H9 (cell line): ENCODE measurements around the gene PYROXD2. TPM values are rescaled to one million over a fixed set of nuclear protein-coding genes. Genes with fewer than 3 reads are reported as not detected.

Source experiments
- DNase-seq: peaks from one replicate; pipeline ENCODE4 v3.0.0-alpha.2; 2017
- H2AFZ ChIP-seq: one replicate; pipeline ENCODE4 v1.6.1; 2013; ENCODE audit warnings: mild to moderate bottlenecking, low read length, control low read depth, moderate library complexity
- H2AK5ac ChIP-seq: 2 replicates; pipeline ENCODE4 v1.6.1; 2013; ENCODE audit warnings: low read length, control low read depth, mixed read lengths; ENCODE audit not compliant: insufficient read length
- H2BK120ac ChIP-seq: one replicate; pipeline ENCODE4 v1.6.1; 2013; ENCODE audit warnings: low read depth, mild to moderate bottlenecking, low read length, control low read depth, inconsistent platforms; ENCODE audit not compliant: poor library complexity, severe bottlenecking
- H2BK12ac ChIP-seq: 2 replicates; pipeline ENCODE4 v1.6.1; 2013; ENCODE audit warnings: low read length, control low read depth, mixed read lengths, low read depth; ENCODE audit not compliant: insufficient read length
- H2BK15ac ChIP-seq: 2 replicates; pipeline ENCODE4 v1.6.1; 2013; ENCODE audit warnings: low read depth, low read length, control low read depth
- H2BK20ac ChIP-seq: one replicate; pipeline ENCODE4 v1.6.1; 2013; ENCODE audit warnings: low read depth, mild to moderate bottlenecking, low read length, control low read depth, inconsistent platforms; ENCODE audit not compliant: poor library complexity, severe bottlenecking
- H2BK5ac ChIP-seq: 2 replicates; pipeline ENCODE4 v1.6.1; 2013; ENCODE audit warnings: low read length, control low read depth, mixed read lengths; ENCODE audit not compliant: insufficient read length
- H3K14ac ChIP-seq: 2 replicates; pipeline ENCODE4 v1.6.1; 2013; ENCODE audit warnings: low read length, control low read depth; ENCODE audit not compliant: insufficient read depth
- H3K18ac ChIP-seq: 2 replicates; pipeline ENCODE4 v1.6.1; 2013; ENCODE audit warnings: low read depth, mild to moderate bottlenecking, mixed read lengths, low read length, control low read depth; ENCODE audit not compliant: insufficient read length
- H3K23ac ChIP-seq: 2 replicates; pipeline ENCODE4 v1.6.1; 2013; ENCODE audit warnings: low read length, control low read depth, mixed read lengths, low read depth; ENCODE audit not compliant: insufficient read length
- H3K23me2 ChIP-seq: 2 replicates; pipeline ENCODE4 v1.6.1; 2013; ENCODE audit warnings: low read depth, mild to moderate bottlenecking, mixed read lengths, low read length, control low read depth; ENCODE audit not compliant: insufficient read length, poor library complexity, severe bottlenecking
- H3K27ac ChIP-seq: 2 replicates; pipeline ENCODE4 v1.5.1; 2013; ENCODE audit warnings: low read length, control low read depth, mixed read lengths, low read depth; ENCODE audit not compliant: insufficient read length
- H3K27me3 ChIP-seq: 2 replicates; pipeline ENCODE4 v1.6.1; 2013; ENCODE audit warnings: low read length, control low read depth, inconsistent platforms; ENCODE audit not compliant: insufficient read depth
- H3K4ac ChIP-seq: 2 replicates; pipeline ENCODE4 v1.6.1; 2013; ENCODE audit warnings: low read depth, mild to moderate bottlenecking, control low read depth, inconsistent platforms, low read length, moderate library complexity
- H3K4me1 ChIP-seq: 2 replicates; pipeline ENCODE4 v1.6.1; 2013; ENCODE audit warnings: low read length, control low read depth, inconsistent platforms; ENCODE audit not compliant: insufficient read depth
- H3K4me2 ChIP-seq: 2 replicates; pipeline ENCODE4 v1.6.1; 2013; ENCODE audit warnings: low read length, control low read depth, mixed read lengths; ENCODE audit not compliant: insufficient read length, insufficient read depth
- H3K56ac ChIP-seq: 2 replicates; pipeline ENCODE4 v1.6.1; 2013; ENCODE audit warnings: low read depth, mild to moderate bottlenecking, mixed read lengths, low read length, control low read depth; ENCODE audit not compliant: insufficient read length
- H3K79me1 ChIP-seq: 2 replicates; pipeline ENCODE4 v1.6.1; 2013; ENCODE audit warnings: low read depth, mild to moderate bottlenecking, moderate library complexity, low read length, control low read depth, inconsistent platforms; ENCODE audit not compliant: insufficient read depth, poor library complexity, severe bottlenecking
- H3K79me2 ChIP-seq: 2 replicates; pipeline ENCODE4 v1.6.1; 2013; ENCODE audit warnings: low read length, control low read depth, inconsistent platforms; ENCODE audit not compliant: insufficient read depth
- H3K9ac ChIP-seq: 2 replicates; pipeline ENCODE4 v1.6.1; 2013; ENCODE audit warnings: low read length, control low read depth, mixed read lengths; ENCODE audit not compliant: insufficient read length; ENCODE audit errors: extremely low read depth
- H3K9me3 ChIP-seq: one replicate; pipeline ENCODE4 v1.6.1; 2013; ENCODE audit warnings: low read depth, low read length, inconsistent platforms; ENCODE audit not compliant: control insufficient read depth
- H3T11ph ChIP-seq: one replicate; pipeline ENCODE4 v1.6.1; 2013; ENCODE audit warnings: mild to moderate bottlenecking, low read length, control low read depth, inconsistent platforms
- H4K20me1 ChIP-seq: one replicate; pipeline ENCODE4 v1.6.1; 2013; ENCODE audit not compliant: control insufficient read depth, insufficient read length, insufficient read depth
- H4K5ac ChIP-seq: 2 replicates; pipeline ENCODE4 v1.6.1; 2013; ENCODE audit warnings: low read depth, mild to moderate bottlenecking, mixed read lengths, low read length, control low read depth; ENCODE audit not compliant: insufficient read length
- H4K8ac ChIP-seq: replicated peaks from 2 replicates; pipeline ENCODE4 v1.6.1; 2013; ENCODE audit warnings: low read length, control low read depth, mixed read lengths, low read depth; ENCODE audit not compliant: insufficient read length
- H4K91ac ChIP-seq: 2 replicates; pipeline ENCODE4 v1.6.1; 2013; ENCODE audit warnings: low read depth, mild to moderate bottlenecking, moderate library complexity, mixed read lengths, low read length, control low read depth; ENCODE audit not compliant: insufficient read length
- H3K27ac Mint-ChIP-seq, 3 experiments: 2 replicates in 2 of 3; 3 replicates in 1 of 3; pipeline ENCODE4 v1.8.0; 2020 to 2021; ENCODE audit warnings: mixed read lengths in 3 of 3, mild to moderate bottlenecking in 1 of 3, moderate library complexity in 1 of 3
- H3K27me3 Mint-ChIP-seq: 2 replicates; pipeline ENCODE4 v1.8.0; 2021; ENCODE audit warnings: low read depth, mild to moderate bottlenecking, moderate library complexity, mixed read lengths
- H3K36me3 Mint-ChIP-seq, 3 experiments: 2 replicates in 2 of 3; 3 replicates in 1 of 3; pipeline ENCODE4 v1.8.0; 2020 to 2021; ENCODE audit warnings: low read depth in 3 of 3, mixed read lengths in 3 of 3; ENCODE audit not compliant: insufficient read depth in 1 of 3
- H3K4me1 Mint-ChIP-seq, 2 experiments: 2 replicates each; pipeline ENCODE4 v1.8.0; 2020; ENCODE audit warnings: mixed read lengths in 2 of 2
- H3K4me3 Mint-ChIP-seq, 2 experiments: 2 replicates in 1 of 2; 3 replicates in 1 of 2; pipeline ENCODE4 v1.8.0; 2020 to 2021; ENCODE audit warnings: mild to moderate bottlenecking in 2 of 2, mixed read lengths in 2 of 2, moderate library complexity in 1 of 2
- H3K9me3 Mint-ChIP-seq, 2 experiments: 2 replicates in 1 of 2; 3 replicates in 1 of 2; pipeline ENCODE4 v1.8.0; 2020; ENCODE audit warnings: mild to moderate bottlenecking in 2 of 2, mixed read lengths in 2 of 2, moderate library complexity in 1 of 2
- WGBS: extraction: QIAGEN DNeasy Blood & Tissue Kit; methylation state at CpG from one replicate; pipeline ENCODE4 v1.1.7; 2013; ENCODE audit warnings: missing lambda C conversion rate, low lambda C conversion rate, mixed read lengths; ENCODE audit not compliant: insufficient read length; ENCODE audit errors: extremely low coverage; 5-methylcytosine and 5-hydroxymethylcytosine counted together
- total RNA-seq: library from RNA; stranded (reverse); gene quantifications from 2 replicates; pipeline ENCODE4 v1.2.1, GENCODE V29; 2021
- TF ChIP-seq, protein P1 (sequence below): fragments of 200-600 bp; sonication (generic); conservative IDR thresholded peaks from 3 replicates; pipeline ENCODE4 v1.8.0; 2021; ENCODE audit warnings: antibody characterized with exemption, mild to moderate bottlenecking

PYROXD2 gene
- total RNA-seq, 1 experiment from 2014 or later, result 5.3 TPM

DNA sequence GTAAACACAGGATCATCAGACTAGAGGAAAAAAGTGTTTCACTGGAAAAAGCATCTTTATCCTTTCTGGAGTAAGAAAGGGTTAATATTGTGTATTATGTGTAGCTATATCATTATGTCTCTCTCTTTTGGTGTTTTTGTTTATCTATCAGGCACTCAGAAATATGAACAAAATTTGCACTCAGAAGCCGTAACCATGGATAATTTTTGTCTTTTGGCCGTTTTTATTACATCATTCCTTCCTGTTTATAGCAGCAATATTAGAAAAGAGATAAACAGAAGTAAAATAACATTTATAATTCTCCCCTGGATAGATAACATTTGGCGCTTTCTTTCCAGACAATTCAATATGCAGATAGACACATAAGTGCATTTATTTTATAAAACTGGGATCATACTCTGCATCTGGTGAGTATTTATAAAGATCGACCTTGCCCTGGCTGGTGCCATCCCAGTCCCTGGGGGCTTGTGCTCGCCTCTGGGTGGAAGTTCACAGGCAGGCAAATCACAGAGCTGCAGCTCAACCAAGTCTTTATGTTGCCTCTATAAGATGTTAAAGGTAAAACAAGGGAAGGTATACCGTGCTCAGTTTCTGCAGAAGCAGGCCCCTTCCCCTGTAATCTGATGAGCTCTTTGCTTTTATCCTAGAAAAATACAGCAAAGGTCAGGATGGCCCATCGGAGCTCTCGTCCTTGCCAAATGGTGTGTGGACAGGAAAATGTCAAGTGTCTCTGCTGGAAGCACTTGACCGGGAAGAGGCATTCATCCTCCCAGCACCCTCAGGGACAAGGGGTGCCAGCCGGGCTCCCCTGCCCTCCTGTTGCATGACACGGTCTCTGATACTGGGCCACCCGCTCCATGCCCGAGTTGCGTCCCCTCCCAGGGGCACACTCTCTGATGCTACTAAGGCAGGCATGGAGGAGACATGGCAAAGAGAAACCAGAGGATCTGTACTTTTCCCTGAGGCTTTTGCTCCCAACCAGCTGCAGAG is 43.9 kb downstream of the PYROXD2 start:
- H2BK5ac ChIP-seq, result no peak overlapping the region
- H3K23me2 ChIP-seq, result no peaks in the 10 kb centered on the region
- H3K27me3 ChIP-seq, result no peaks in the 10 kb centered on the region
- TF ChIP-seq, protein P1, sequence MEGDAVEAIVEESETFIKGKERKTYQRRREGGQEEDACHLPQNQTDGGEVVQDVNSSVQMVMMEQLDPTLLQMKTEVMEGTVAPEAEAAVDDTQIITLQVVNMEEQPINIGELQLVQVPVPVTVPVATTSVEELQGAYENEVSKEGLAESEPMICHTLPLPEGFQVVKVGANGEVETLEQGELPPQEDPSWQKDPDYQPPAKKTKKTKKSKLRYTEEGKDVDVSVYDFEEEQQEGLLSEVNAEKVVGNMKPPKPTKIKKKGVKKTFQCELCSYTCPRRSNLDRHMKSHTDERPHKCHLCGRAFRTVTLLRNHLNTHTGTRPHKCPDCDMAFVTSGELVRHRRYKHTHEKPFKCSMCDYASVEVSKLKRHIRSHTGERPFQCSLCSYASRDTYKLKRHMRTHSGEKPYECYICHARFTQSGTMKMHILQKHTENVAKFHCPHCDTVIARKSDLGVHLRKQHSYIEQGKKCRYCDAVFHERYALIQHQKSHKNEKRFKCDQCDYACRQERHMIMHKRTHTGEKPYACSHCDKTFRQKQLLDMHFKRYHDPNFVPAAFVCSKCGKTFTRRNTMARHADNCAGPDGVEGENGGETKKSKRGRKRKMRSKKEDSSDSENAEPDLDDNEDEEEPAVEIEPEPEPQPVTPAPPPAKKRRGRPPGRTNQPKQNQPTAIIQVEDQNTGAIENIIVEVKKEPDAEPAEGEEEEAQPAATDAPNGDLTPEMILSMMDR, result no peak
- Mint-ChIP-seq H3K4me1 (peaks cover 37 to 38% of the 10 kb centered on the region in 2 experiments), H3K36me3 (peaks cover 0 to 1% (median 0%) of the 10 kb centered on the region in 3 experiments; a peak in 2 of 7 replicates), H3K9me3 (peaks cover 0 to 3% of the 10 kb centered on the region in 2 experiments; a peak in 2 of 5 replicates), H3K4me3 (no peak overlapping the region), H3K27me3 (peaks cover 16% of the 10 kb centered on the region), H3K27ac (no peak overlapping the region)
- H2AK5ac ChIP-seq, result no peak overlapping the region
- H3K4me2 ChIP-seq, result no peak overlapping the region
- H3K9ac ChIP-seq, result no peak overlapping the region
- H2BK15ac ChIP-seq, result no peak overlapping the region
- no peak overlapping the region for H2BK12ac ChIP-seq
- H3K27ac ChIP-seq, result no peak overlapping the region
- H3K4ac ChIP-seq, result no peak overlapping the region
- H2BK120ac ChIP-seq, result no peak overlapping the region
- no peaks in the 10 kb centered on the region for H3K9me3 ChIP-seq
- no peaks in the 10 kb centered on the region for H3K79me1 ChIP-seq
- H4K20me1 ChIP-seq, result no peaks in the 10 kb centered on the region
- H3T11ph ChIP-seq, result no peak overlapping the region
- WGBS, result no CpG with 5 or more reads among the region's 14 CpGs
- no peak overlapping the region for H3K56ac ChIP-seq
- DNase-seq, result no peak
- no peak overlapping the region for H2AFZ ChIP-seq
- no peak overlapping the region for H4K91ac ChIP-seq
- H4K8ac ChIP-seq, result no peak overlapping the region
- H3K4me1 ChIP-seq, result peaks cover 8% of the 10 kb centered on the region; the same call in 1 of the 2 replicates
- no peak overlapping the region for H2BK20ac ChIP-seq
- H3K23ac ChIP-seq, result no peak overlapping the region
- H3K79me2 ChIP-seq, result no peaks in the 10 kb centered on the region
- no peak overlapping the region for H3K18ac ChIP-seq
- H3K14ac ChIP-seq, result no peak overlapping the region; the same call in 1 of the 2 replicates
- no peak overlapping the region for H4K5ac ChIP-seq
